ENCODE data around the gene CELF4. TPM values are rescaled to one million over a fixed set of nuclear protein-coding genes. Genes with fewer than 3 reads are reported as not detected.

CELF4 gene
- total and polyA plus RNA-seq, 10 of the 15 experiments (the other 5 are each of a cell fraction or from before 2014, with no cell fraction given) = 0.03 to 0.32 TPM; not detected in 8

GRCh38 chr18:37443325-37444055 lies 122.1 kb downstream of the CELF4 start:
- Histone ChIP-seq H4K20me1 (ENCODE audit: control insufficient read depth, insufficient read depth) (no peaks in the 10 kb centered on the region), H3K79me2 (ENCODE audit: control insufficient read depth, insufficient read depth, low read length) (no peaks in the 10 kb centered on the region), H3K4me3 (no peak overlapping the region), H3K27me3 (replicated peaks in 1 of 2; ENCODE audit: control insufficient read depth in 2 of 2, insufficient read depth in 2 of 2, low read length in 1 of 2) (no peaks in the 10 kb centered on the region), H3K4me1 (ENCODE audit: control insufficient read depth, insufficient read depth, low read length) (no peaks in the 10 kb centered on the region; the same call in 1 of the 2 replicates), H3K9ac (ENCODE audit: control insufficient read depth, insufficient read depth, low read length) (no peak overlapping the region), H3K27ac (ENCODE audit: control insufficient read depth, insufficient read depth) (no peak overlapping the region), H2AFZ (ENCODE audit: control insufficient read depth, low read depth, low read length) (no peak overlapping the region), H3K9me3 (replicated peaks; ENCODE audit: control insufficient read depth, insufficient read depth, low read length) (no peaks in the 10 kb centered on the region), H3K36me3 (ENCODE audit: control insufficient read depth in 2 of 2, insufficient read depth in 2 of 2, low read length in 1 of 2) (no peaks in the 10 kb centered on the region), H3K4me2 (ENCODE audit: control insufficient read depth, insufficient read depth) (no peak overlapping the region)
- RAD21 ChIA-PET (ENCODE audit: unreplicated experiment) = no interaction called here
- SMC1A ChIA-PET (ENCODE audit: uncharacterized antibody, unreplicated experiment) = no interaction called here
- no peak for TF ChIP-seq ELK1 (IDR thresholded peaks at IDR 0.05; ENCODE audit: low read depth, low read length)
- no peak for TF ChIP-seq MEF2B (IDR thresholded peaks at IDR 0.05; ENCODE audit: partially characterized antibody, poor library complexity, severe bottlenecking)
- TF ChIP-seq HDGF (IDR thresholded peaks at IDR 0.05) = no peak
- no peak for TF ChIP-seq POLR2AphosphoS2 (IDR thresholded peaks at IDR 0.05; ENCODE audit: low read depth, low read length)
- no peak for TF ChIP-seq MYC (IDR thresholded peaks at IDR 0.05; ENCODE audit: insufficient read depth, insufficient read length, insufficient replicate concordance, low read length, severe bottlenecking)
- TF ChIP-seq E2F8 (IDR thresholded peaks at IDR 0.05; ENCODE audit: low read depth, partially characterized antibody) = no peak
- no peak for TF ChIP-seq SRF (IDR thresholded peaks at IDR 0.05; ENCODE audit: low read depth in 2 of 2, low read length in 2 of 2)
- no peak for TF ChIP-seq MAX (IDR thresholded peaks at IDR 0.05; ENCODE audit: low read depth, low read length)
- TF ChIP-seq RELA (IDR thresholded peaks at IDR 0.05; ENCODE audit: borderline replicate concordance, partially characterized antibody) = no peak
- no peak for TF ChIP-seq PBX3 (IDR thresholded peaks at IDR 0.05; ENCODE audit: insufficient replicate concordance, low read depth, low read length)
- TF ChIP-seq CHD4 (IDR thresholded peaks at IDR 0.05) = no peak
- TF ChIP-seq BMI1 (IDR thresholded peaks at IDR 0.05; ENCODE audit: borderline replicate concordance) = no peak
- TF ChIP-seq ZNF274 (IDR thresholded peaks at IDR 0.05; ENCODE audit: insufficient read depth, insufficient read length) = no peak
- CTCF ChIA-PET = interaction anchor here (0.6 to 1.4 kb wide), 2 partner anchors 94 to 95 kb away, joined by 3 read pairs; no protein-coding TSS in a partner anchor
- DNase-seq (ENCODE audit: low read depth, low spot score) = no peak
- in situ Hi-C loops (cut with MboI) = no loop called here
- no TSS peak for BruUV-seq (replicated peaks)
- POLR2A ChIA-PET = no interaction called here
- ATAC-seq = no peak
- WGBS (ENCODE audit: insufficient coverage, insufficient replicate concordance, low lambda C conversion rate, missing lambda C conversion rate) = 21% methylated on average over 12 of the region's 12 CpGs
- no peak for FAIRE-seq
- intact Hi-C loops (cut with micrococcal nuclease; ENCODE audit: unreplicated experiment) = loop anchor here (1.0 to 5.0 kb wide), 2 partner anchors 56 to 94 kb away; no protein-coding TSS in a partner anchor

Data from GM12878 (cell line).